Trophoblast cell (in vitro differentiated cells and primary cell): ENCODE results near the gene GPR173.
A peak's percentile ranks its signal among the peaks of the same experiment; 100 is the strongest.

Experiments used
- DNase-seq, 2 donors: peaks; one replicate each; pipeline ENCODE4 v3.0.0-alpha.2; 2016
- H2AFZ ChIP-seq: 2 replicates; pipeline ENCODE4 v1.6.1; 2013; ENCODE audit warnings: low read length, moderate library complexity, mild to moderate bottlenecking; ENCODE audit not compliant: insufficient read depth, poor library complexity
- H2AK5ac ChIP-seq: 2 replicates; pipeline ENCODE4 v1.6.1; 2013; ENCODE audit warnings: mild to moderate bottlenecking, low read length
- H2BK120ac ChIP-seq: 2 replicates; pipeline ENCODE4 v1.6.1; 2013; ENCODE audit warnings: low read length, mild to moderate bottlenecking, moderate library complexity; ENCODE audit not compliant: insufficient read depth, poor library complexity
- H2BK12ac ChIP-seq: 2 replicates; pipeline ENCODE4 v1.6.1; 2013; ENCODE audit warnings: mild to moderate bottlenecking, low read length, moderate library complexity
- H2BK5ac ChIP-seq: 2 replicates; pipeline ENCODE4 v1.6.1; 2013; ENCODE audit warnings: low read length, low read depth, moderate library complexity, mild to moderate bottlenecking; ENCODE audit not compliant: poor library complexity
- H3K14ac ChIP-seq: 2 replicates; pipeline ENCODE4 v1.6.1; 2013; ENCODE audit warnings: mild to moderate bottlenecking, low read length
- H3K18ac ChIP-seq: 2 replicates; pipeline ENCODE4 v1.6.1; 2013; ENCODE audit warnings: mild to moderate bottlenecking, low read length
- H3K23ac ChIP-seq: 2 replicates; pipeline ENCODE4 v1.6.1; 2013; ENCODE audit warnings: low read length
- H3K27ac ChIP-seq: 2 replicates; pipeline ENCODE4 v1.5.1; 2013; ENCODE audit warnings: low read depth, mild to moderate bottlenecking, inconsistent platforms, low read length, moderate library complexity
- H3K27me3 ChIP-seq: 2 replicates; pipeline ENCODE4 v1.6.1; 2013; ENCODE audit warnings: inconsistent platforms, mild to moderate bottlenecking, low read length, moderate library complexity; ENCODE audit not compliant: insufficient read depth
- H3K36me3 ChIP-seq, 2 experiments: 1 replicate in 1 of 2; 2 replicates in 1 of 2; pipeline ENCODE4 v1.6.1; 2013; ENCODE audit warnings: low read length in 2 of 2, mild to moderate bottlenecking in 2 of 2, moderate library complexity in 1 of 2; ENCODE audit not compliant: insufficient read depth in 2 of 2, control insufficient read depth in 1 of 2
- H3K4ac ChIP-seq: 2 replicates; pipeline ENCODE4 v1.6.1; 2013; ENCODE audit warnings: low read depth, mild to moderate bottlenecking, low read length, moderate library complexity
- H3K4me1 ChIP-seq, 2 experiments: 1 replicate in 1 of 2; 2 replicates in 1 of 2; pipeline ENCODE4 v1.6.1; 2013; ENCODE audit warnings: low read length in 2 of 2, mild to moderate bottlenecking in 2 of 2, moderate library complexity in 1 of 2; ENCODE audit not compliant: insufficient read depth in 2 of 2, control insufficient read depth in 1 of 2
- H3K4me2 ChIP-seq: 2 replicates; pipeline ENCODE4 v1.6.1; 2013; ENCODE audit warnings: inconsistent platforms, mild to moderate bottlenecking, low read length, moderate library complexity
- H3K4me3 ChIP-seq: 2 replicates; pipeline ENCODE4 v1.5.1; 2013; ENCODE audit warnings: mild to moderate bottlenecking, low read depth, low read length, inconsistent platforms
- H3K79me1 ChIP-seq: one replicate; pipeline ENCODE4 v1.6.1; 2013; ENCODE audit warnings: low read length
- H3K79me2 ChIP-seq: 2 replicates; pipeline ENCODE4 v1.6.1; 2013; ENCODE audit warnings: low read length, mild to moderate bottlenecking; ENCODE audit not compliant: control insufficient read depth, insufficient read depth, poor library complexity
- H3K9ac ChIP-seq: 2 replicates; pipeline ENCODE4 v1.6.1; 2013; ENCODE audit warnings: mild to moderate bottlenecking, low read length
- H3K9me3 ChIP-seq: 2 replicates; pipeline ENCODE4 v1.6.1; 2013; ENCODE audit warnings: low read depth, mild to moderate bottlenecking, control low read depth, inconsistent platforms, low read length; ENCODE audit not compliant: insufficient read depth
- H4K12ac ChIP-seq: 2 replicates; pipeline ENCODE4 v1.6.1; 2013; ENCODE audit warnings: low read depth, mild to moderate bottlenecking, low read length, moderate library complexity
- H4K8ac ChIP-seq: 2 replicates; pipeline ENCODE4 v1.6.1; 2013; ENCODE audit warnings: low read depth, mild to moderate bottlenecking, low read length, moderate library complexity
- H4K91ac ChIP-seq: one replicate; pipeline ENCODE4 v1.6.1; 2013; ENCODE audit warnings: low read depth, mild to moderate bottlenecking, low read length, moderate library complexity
- WGBS: extraction: QIAGEN DNeasy Blood & Tissue Kit; methylation state at CpG from one replicate; pipeline ENCODE4 v1.1.7; 2013; ENCODE audit warnings: missing lambda C conversion rate; ENCODE audit not compliant: insufficient read length, insufficient coverage; ENCODE audit errors: extremely low coverage; 5-methylcytosine and 5-hydroxymethylcytosine counted together

The GPR173 gene

GRCh38 chrX:53056292-53056691 is 7.7 kb downstream of the GPR173 start:
- Histone ChIP-seq H2BK120ac (no peak overlapping the region), H2BK5ac (no peak overlapping the region), H4K12ac (no peak overlapping the region), H3K4ac (no peak overlapping the region), H4K91ac (no peak overlapping the region), H3K18ac (no peak overlapping the region), H3K4me2 (no peak overlapping the region), H2AFZ (no peak overlapping the region), H3K36me3 (no peaks in the 10 kb centered on the region), H3K79me1 (no peaks in the 10 kb centered on the region), H3K27ac (no peak overlapping the region), H4K8ac (no peak overlapping the region), H3K9ac (no peak overlapping the region), H2BK12ac (no peak overlapping the region), H3K23ac (no peak overlapping the region), H3K27me3 (no peaks in the 10 kb centered on the region), H3K79me2 (no peaks in the 10 kb centered on the region), H3K9me3 (no peaks in the 10 kb centered on the region), H3K4me1 (no peaks in the 10 kb centered on the region), H3K4me3 (no peak overlapping the region), H2AK5ac (no peak overlapping the region), H3K14ac (no peak overlapping the region)
- WGBS, result 100% methylated on average over 1 of the region's 5 CpGs
- DNase-seq, result no peak

- Histone ChIP-seq H3K18ac (no peak overlapping the region), H3K79me1 (no peaks in the 10 kb centered on the region), H3K9me3 (no peaks in the 10 kb centered on the region), H3K4me3 (no peak overlapping the region), H2AFZ (no peak overlapping the region), H3K36me3 (no peaks in the 10 kb centered on the region), H3K9ac (no peak overlapping the region), H2BK5ac (no peak overlapping the region), H4K91ac (no peak overlapping the region), H2BK120ac (no peak overlapping the region), H3K27ac (no peak overlapping the region), H3K27me3 (no peaks in the 10 kb centered on the region), H3K79me2 (no peaks in the 10 kb centered on the region), H3K4me1 (no peaks in the 10 kb centered on the region), H4K8ac (no peak overlapping the region), H4K12ac (no peak overlapping the region), H2AK5ac (no peak overlapping the region), H3K14ac (no peak overlapping the region), H3K4ac (no peak overlapping the region), H3K23ac (no peak overlapping the region), H3K4me2 (no peak overlapping the region), H2BK12ac (no peak overlapping the region)
- WGBS, result no CpG with 5 or more reads among the region's 1 CpG
- peak in 1 of 2 donors; percentile 47 for DNase-seq
Observed at GRCh38 chrX:53065104-53065503, 16.5 kb downstream of the GPR173 start.

GRCh38 chrX:53071064-53071463 is 22.5 kb downstream of the GPR173 start:
- no peak for DNase-seq
- Histone ChIP-seq H2AK5ac (no peak overlapping the region), H3K9me3 (no peaks in the 10 kb centered on the region), H3K36me3 (no peaks in the 10 kb centered on the region), H3K4me1 (no peaks in the 10 kb centered on the region), H2BK120ac (no peak overlapping the region), H4K91ac (no peak overlapping the region), H3K4me2 (no peak overlapping the region), H3K79me2 (no peaks in the 10 kb centered on the region), H3K18ac (no peak overlapping the region), H4K12ac (no peak overlapping the region), H3K9ac (no peak overlapping the region), H3K23ac (no peak overlapping the region), H2BK5ac (no peak overlapping the region), H3K27ac (no peak overlapping the region), H4K8ac (no peak overlapping the region), H3K4ac (no peak overlapping the region), H3K4me3 (no peak overlapping the region), H3K79me1 (no peaks in the 10 kb centered on the region), H3K14ac (no peak overlapping the region), H2BK12ac (no peak overlapping the region), H3K27me3 (no peaks in the 10 kb centered on the region), H2AFZ (no peak overlapping the region)
- WGBS, result no CpG with 5 or more reads among the region's 10 CpGs

GRCh38 chrX:53071604-53072417 is 23.2 kb downstream of the GPR173 start:
- Histone ChIP-seq H3K14ac (no peak overlapping the region), H3K79me1 (no peaks in the 10 kb centered on the region)

More at GRCh38 chrX:53071604-53072417, 23.2 kb downstream of the GPR173 start:
- H3K4me1 ChIP-seq, result no peaks in the 10 kb centered on the region
- no peaks in the 10 kb centered on the region for H3K79me2 ChIP-seq
- no peak overlapping the region for H4K8ac ChIP-seq
- H4K12ac ChIP-seq, result no peak overlapping the region
- H3K4me2 ChIP-seq, result peak overlapping the region; percentile 37
- no peak overlapping the region for H2AFZ ChIP-seq
- H3K9ac ChIP-seq, result no peak overlapping the region
- WGBS, result no CpG with 5 or more reads among the region's 31 CpGs
- no peaks in the 10 kb centered on the region for H3K9me3 ChIP-seq
- H3K18ac ChIP-seq, result no peak overlapping the region
- no peaks in the 10 kb centered on the region for H3K36me3 ChIP-seq
- H4K91ac ChIP-seq, result no peak overlapping the region
- H3K23ac ChIP-seq, result no peak overlapping the region
- no peak overlapping the region for H3K27ac ChIP-seq
- H2BK5ac ChIP-seq, result no peak overlapping the region
- no peak overlapping the region for H2AK5ac ChIP-seq
- H3K4me3 ChIP-seq, result peak overlapping the region; percentile 18
- H2BK12ac ChIP-seq, result no peak overlapping the region
- H3K27me3 ChIP-seq, result no peaks in the 10 kb centered on the region
- H2BK120ac ChIP-seq, result no peak overlapping the region
- DNase-seq, result peak; percentile 53 to 84
- H3K4ac ChIP-seq, result no peak overlapping the region
